ENCODE results near the gene SV2A.

Gene SV2A

GRCh38 chr1:149886396-149887195 is 31.0 kb downstream of the SV2A start (continued):
- TF ChIP-seq ZNF362 (tag by site-specific recombination; IDR thresholded peaks at IDR 0.05) = no peak
- TF ChIP-seq ZNF518A (tag by site-specific recombination; conservative IDR thresholded peaks at IDR 0.05; ENCODE audit: low read depth) = no peak
- no peak for TF ChIP-seq ZNF704 (tag by site-specific recombination; IDR thresholded peaks at IDR 0.05)
- no peak for TF ChIP-seq ZNF157 (tag by site-specific recombination; IDR thresholded peaks at IDR 0.05)
- TF ChIP-seq SP7 (tag by site-specific recombination; IDR thresholded peaks at IDR 0.05) = peak; percentile 25; the same call in 1 of the 2 replicates
- peak; percentile 68 for TF ChIP-seq ZNF629 (tag by site-specific recombination; IDR thresholded peaks at IDR 0.05)
- TF ChIP-seq ZFP37 (tag by site-specific recombination; IDR thresholded peaks at IDR 0.05) = peak; percentile 73
- TF ChIP-seq ZNF138 (tag by site-specific recombination; IDR thresholded peaks at IDR 0.05; ENCODE audit: borderline replicate concordance) = no peak
- TF ChIP-seq SCRT2 (tag by site-specific recombination; IDR thresholded peaks at IDR 0.05) = no peak
- TF ChIP-seq GLI4 (tag by site-specific recombination; IDR thresholded peaks at IDR 0.05) = peak; percentile 69
- TF ChIP-seq ZNF747 (tag by site-specific recombination; IDR thresholded peaks at IDR 0.05) = no peak
- TF ChIP-seq YY2 (tag by site-specific recombination; IDR thresholded peaks at IDR 0.05) = 0 out of 2 replicates have a peak, but pooled peaks have one; percentile 22
- no peak for TF ChIP-seq ZNF404 (tag by site-specific recombination; IDR thresholded peaks at IDR 0.05)
- no peak for TF ChIP-seq ZNF785 (tag by site-specific recombination; IDR thresholded peaks at IDR 0.05)
- no peak for TF ChIP-seq ZNF561 (tag by site-specific recombination; IDR thresholded peaks at IDR 0.05; ENCODE audit: borderline replicate concordance)
- TF ChIP-seq HOXD13 (CRISPR knock-in tag; IDR thresholded peaks at IDR 0.05; ENCODE audit: borderline replicate concordance) = no peak
- TF ChIP-seq SETDB1 (IDR thresholded peaks at IDR 0.05; ENCODE audit: insufficient read length, low read length) = no peak
- no peak for TF ChIP-seq ZSCAN16 (tag by site-specific recombination; IDR thresholded peaks at IDR 0.05)
- TF ChIP-seq ZNF792 (tag by site-specific recombination; IDR thresholded peaks at IDR 0.05) = no peak
- TF ChIP-seq HIC1 (tag by site-specific recombination; IDR thresholded peaks at IDR 0.05) = no peak
- TF ChIP-seq ZNF558 (tag by site-specific recombination; IDR thresholded peaks at IDR 0.05) = no peak
- TF ChIP-seq KLF8 (tag by site-specific recombination; IDR thresholded peaks at IDR 0.05) = peak; percentile 40; the same call in 1 of the 2 replicates
- peak; percentile 36 for TF ChIP-seq REST (tag by site-specific recombination; IDR thresholded peaks at IDR 0.05)
